HG03558 (cell line): ENCODE data around the gene KLHL9.

Experiments used
- ATAC-seq: cut with Tn5 transposase; IDR thresholded peaks from one replicate; pipeline ENCODE4 v1.9.1; 2021; ENCODE audit warnings: moderate number of reproducible peaks; ENCODE audit not compliant: unreplicated experiment; ENCODE audit errors: extremely low read depth

KLHL9 gene

GRCh38 chr9:21320465-21320864 lies 14.7 kb downstream of the KLHL9 start:
- no peak for ATAC-seq

- peak; percentile 38 for ATAC-seq
These were observed 17.0 kb downstream of the KLHL9 start for GRCh38 chr9:21317956-21318923.

- no peak for ATAC-seq
These were observed 18.3 kb downstream of the KLHL9 start for GRCh38 chr9:21316860-21317259.

GRCh38 chr9:21316032-21316842 lies 19.0 kb downstream of the KLHL9 start:
- ATAC-seq, result no peak

- ATAC-seq, result no peak
These were observed 21.1 kb downstream of the KLHL9 start for GRCh38 chr9:21314152-21314551.

GRCh38 chr9:21311889-21312288 lies 23.3 kb downstream of the KLHL9 start:
- no peak for ATAC-seq

- ATAC-seq, result no peak
These were observed 30.0 kb downstream of the KLHL9 start, which contains the start of gene IFNA5 for GRCh38 chr9:21305213-21305612. Gene IFNA5, minus strand, starts transcription at chr9:21305313. Its CDS starts 57 bp downstream, at chr9:21305256.

GRCh38 chr9:21295992-21296391 lies 39.2 kb downstream of the KLHL9 start:
- ATAC-seq, result no peak

GRCh38 chr9:21294904-21295538 lies 40.2 kb downstream of the KLHL9 start:
- ATAC-seq, result peak; percentile 65

GRCh38 chr9:21294364-21294774 lies 40.8 kb downstream of the KLHL9 start:
- no peak for ATAC-seq

- no peak for ATAC-seq
These were observed 45.4 kb downstream of the KLHL9 start for GRCh38 chr9:21289848-21290247.

- ATAC-seq, result no peak
These were observed 47.9 kb downstream of the KLHL9 start for GRCh38 chr9:21287280-21287679.

GRCh38 chr9:21286659-21287058 lies 48.5 kb downstream of the KLHL9 start:
- no peak for ATAC-seq

- ATAC-seq, result no peak
These were observed 49.1 kb downstream of the KLHL9 start for GRCh38 chr9:21286099-21286498.

- ATAC-seq, result no peak
These were observed 53.9 kb downstream of the KLHL9 start for GRCh38 chr9:21281275-21281674.
